Retina (tissue), 1 donor: ENCODE data around the gene C5orf15.
"Not testable (repeated sequence)": the region's sequence is repeated elsewhere in the genome, so short reads cannot be mapped to it uniquely, and the experiment has no call there.

Source experiments
- DNase-seq: peaks from one replicate; pipeline ENCODE4 v3.0.0-alpha.2; 2016

Gene C5orf15

DNA sequence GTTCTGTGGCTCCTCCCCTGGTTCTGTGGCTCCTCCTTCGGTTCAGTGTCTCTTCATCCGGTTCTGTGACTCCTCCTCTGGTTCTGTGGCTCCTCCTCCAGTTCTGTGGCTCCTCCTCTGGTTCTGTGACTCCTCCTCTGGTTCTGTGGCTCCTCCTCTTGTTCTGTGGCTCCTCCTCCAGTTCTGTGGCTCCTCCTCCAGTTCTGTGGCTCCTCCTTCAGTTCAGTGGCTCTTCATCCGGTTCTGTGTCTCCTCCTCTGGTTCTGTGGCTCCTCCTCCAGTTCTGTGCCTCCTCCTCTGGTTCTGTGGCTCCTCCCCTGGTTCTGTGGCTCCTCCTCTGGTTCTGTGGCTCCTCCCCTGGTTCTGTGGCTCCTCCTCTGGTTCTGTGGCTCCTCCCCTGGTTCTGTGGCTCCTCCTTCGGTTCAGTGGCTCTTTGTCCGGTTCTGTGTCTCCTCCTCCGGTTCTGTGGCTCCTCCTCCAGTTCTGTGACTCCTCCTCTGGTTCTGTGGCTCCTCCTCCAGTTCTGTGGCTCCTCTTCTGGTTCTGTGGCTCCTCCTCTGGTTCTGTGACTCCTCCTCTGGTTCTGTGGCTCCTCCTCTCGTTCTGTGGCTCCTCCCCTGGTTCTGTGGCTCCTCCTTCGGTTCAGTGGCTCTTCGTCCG is 32.3 kb downstream of the C5orf15 start:
- DNase-seq = not testable (repeated sequence)

GRCh38 chr5:133935667-133935940 is 32.8 kb downstream of the C5orf15 start:
- no peak for DNase-seq

GRCh38 chr5:133934822-133935666 is 33.4 kb downstream of the C5orf15 start:
- no peak for DNase-seq

DNA sequence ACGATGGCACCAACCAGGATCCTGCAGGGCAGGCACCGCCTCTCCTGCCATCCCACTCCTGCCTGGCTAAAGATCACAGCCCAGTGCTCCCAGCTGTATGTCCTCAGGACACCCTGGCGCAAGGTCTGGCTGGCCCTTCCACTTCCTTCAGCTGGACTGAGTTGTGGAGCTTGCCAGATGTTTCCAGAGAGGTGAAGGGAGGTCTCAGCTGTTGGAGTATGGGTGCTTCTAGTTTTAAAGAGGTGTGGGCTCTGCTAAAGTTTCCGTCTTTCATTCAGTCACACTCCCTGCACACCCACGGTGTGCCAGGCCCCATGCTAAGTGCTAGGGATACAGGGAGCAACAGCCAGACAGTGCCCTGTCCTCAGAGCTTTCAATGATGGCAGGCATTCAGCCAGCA is 34.1 kb downstream of the C5orf15 start:
- no peak for DNase-seq

DNA sequence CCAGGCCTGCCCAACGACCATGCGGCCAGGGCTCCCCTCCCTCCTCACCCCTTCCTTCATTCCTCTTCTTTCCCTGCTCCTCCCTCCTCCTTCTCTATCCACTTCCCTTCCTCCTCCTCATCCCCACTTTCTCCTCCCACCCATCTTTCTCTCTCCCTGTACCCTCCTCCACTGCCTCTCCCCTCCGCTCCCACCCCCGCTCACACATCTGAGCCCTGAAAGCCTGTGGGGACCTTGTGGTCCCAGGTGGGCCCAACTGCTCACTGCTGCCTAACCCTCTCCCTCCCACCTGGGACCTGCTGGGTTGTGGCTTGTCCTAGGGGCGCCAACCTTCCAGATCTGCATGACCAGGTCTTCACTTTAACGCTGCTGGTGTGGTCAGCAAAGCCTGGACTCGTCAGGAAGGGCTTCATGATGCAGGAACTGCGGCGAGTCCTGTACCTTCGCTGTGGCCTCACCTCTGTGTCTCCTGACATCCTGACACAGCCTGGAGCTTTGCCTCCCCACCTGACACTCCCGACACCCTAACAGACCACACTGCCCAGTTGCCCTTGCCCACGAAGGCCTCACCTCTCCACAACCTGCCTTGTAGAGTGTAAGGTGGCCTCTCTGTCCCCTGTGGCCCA is 34.6 kb downstream of the C5orf15 start:
- no peak for DNase-seq

GRCh38 chr5:133933169-133933509 is 35.3 kb downstream of the C5orf15 start:
- DNase-seq = no peak

DNA sequence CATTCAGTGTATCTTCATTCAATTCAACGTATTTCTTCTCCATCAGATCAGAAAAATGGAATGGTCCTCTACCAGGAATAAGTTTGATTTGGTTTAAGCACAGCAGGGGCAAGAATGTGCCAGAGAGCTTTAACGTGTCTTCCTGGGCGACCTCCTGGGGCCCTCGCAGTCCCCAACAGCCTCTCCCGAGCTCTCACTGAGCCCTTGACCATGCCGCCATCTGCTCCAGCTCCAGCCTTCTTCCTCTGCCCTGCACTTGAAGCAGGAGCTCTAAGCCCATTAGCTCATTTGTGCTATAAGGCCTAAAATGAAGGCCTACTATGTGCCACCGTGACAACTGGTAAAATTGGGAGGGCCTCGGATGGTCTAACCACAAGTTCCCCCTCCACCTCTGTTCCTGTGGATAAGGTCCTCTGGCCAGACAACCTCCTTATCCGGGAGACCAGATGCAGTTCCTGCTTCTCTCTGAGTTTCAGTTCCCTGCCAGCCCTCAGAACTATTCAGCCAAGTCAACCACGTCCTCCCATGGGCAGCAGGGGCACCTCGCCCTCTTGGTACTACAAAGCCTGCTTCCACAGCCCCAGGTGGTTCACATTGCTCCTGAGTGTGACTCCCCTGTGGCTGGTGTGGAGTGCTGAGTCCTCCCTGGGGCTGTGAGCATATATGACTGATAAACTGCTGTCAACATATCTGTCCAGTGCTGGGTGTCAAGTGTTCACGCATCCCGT is 35.8 kb downstream of the C5orf15 start:
- DNase-seq = no peak

DNA sequence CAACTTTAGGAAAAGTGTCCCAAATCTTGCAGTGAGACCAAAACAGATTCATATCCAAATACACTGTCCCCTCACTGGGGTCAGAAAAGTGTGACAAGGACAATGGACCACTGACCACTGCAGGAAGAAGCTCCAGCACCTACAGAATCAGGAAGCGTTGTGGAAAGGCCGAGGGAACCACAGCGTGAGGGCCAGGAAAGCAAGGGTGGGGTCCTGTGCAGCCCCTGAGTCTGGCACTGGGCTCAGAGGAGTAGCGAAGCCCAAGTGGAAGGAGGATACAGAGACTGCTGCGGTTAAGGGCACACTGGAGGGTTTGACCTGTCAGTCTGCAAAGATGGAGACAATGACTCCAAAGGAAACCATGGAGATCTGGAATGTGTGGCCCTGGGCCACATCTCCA is 36.9 kb downstream of the C5orf15 start:
- DNase-seq = no peak

GRCh38 chr5:133930813-133931090 is 37.7 kb downstream of the C5orf15 start:
- no peak for DNase-seq

DNA sequence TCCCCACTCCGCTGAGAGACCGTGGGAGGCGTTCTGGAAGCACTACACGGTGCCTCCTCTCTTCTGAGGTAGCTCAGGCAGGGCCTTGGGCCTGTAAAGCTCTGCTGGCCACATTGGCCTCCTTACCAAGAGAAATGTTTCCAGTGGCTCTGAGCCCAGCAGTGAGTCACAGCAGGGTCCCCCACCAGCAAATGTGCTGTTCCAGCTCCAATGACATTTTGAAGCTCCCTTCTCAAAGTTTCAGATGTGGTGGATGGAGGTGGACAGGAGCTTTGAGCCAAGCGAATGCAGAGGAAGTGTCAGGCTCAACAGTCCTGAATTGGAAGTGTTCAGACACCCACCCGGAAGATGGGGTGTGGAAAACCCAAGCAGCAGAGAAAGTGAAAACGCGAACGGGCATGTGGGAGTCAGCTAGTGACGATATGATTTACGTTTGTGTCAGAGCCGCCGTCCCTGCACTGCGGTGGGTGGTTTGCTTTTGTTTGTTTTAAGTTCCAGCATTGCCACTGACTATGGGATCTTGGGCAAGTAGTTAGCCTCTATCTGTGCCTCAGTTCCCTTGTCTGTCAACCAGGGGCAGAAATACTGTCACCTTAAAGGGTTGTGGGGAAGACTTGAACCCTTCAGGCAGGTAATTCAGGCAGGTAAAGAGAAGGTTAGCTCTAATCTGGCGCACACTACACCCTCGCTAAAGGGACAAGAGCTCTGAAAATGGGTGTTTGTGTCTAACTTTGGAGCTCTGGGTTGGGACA is 38.2 kb downstream of the C5orf15 start:
- no peak for DNase-seq

DNA sequence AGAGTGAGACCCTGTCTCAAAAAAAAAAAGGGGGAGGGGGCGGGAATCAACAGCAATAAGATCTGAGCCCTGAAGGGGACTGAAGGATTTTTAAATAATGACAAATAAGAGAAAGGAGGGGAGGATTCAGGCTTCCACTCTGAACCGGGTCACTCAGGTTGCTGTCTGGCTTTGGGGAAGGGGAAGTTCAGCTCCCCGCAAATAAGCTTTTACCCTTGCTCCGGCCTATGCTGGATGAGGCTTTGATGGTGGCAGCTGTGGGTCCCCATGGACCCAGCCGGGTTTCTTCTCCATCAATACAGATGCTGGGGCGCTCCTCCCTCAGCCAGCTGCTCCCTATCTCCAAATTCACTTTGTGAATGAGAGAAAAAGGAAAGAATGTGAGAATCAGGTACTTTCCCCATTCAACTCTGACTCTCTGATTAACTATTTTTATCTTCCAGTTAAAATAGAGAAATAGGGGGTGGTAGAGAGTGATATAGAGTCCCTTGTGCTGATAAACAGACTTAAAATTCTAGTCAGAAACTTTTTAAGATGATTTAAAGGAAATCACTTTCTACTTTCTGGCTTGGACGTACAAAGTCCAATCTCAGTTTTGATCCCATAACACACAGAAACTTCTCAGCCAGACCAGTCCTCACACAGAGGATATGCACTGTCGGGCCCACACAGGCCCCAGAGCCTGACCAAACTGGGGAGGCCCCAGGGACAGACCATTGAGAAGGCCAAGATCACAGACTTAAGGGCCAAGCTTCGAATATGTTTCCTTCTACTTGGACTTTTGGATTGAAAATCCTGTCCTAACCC is 39.6 kb downstream of the C5orf15 start:
- DNase-seq = no peak

GRCh38 chr5:133927300-133928180 is 40.9 kb downstream of the C5orf15 start:
- no peak for DNase-seq

DNA sequence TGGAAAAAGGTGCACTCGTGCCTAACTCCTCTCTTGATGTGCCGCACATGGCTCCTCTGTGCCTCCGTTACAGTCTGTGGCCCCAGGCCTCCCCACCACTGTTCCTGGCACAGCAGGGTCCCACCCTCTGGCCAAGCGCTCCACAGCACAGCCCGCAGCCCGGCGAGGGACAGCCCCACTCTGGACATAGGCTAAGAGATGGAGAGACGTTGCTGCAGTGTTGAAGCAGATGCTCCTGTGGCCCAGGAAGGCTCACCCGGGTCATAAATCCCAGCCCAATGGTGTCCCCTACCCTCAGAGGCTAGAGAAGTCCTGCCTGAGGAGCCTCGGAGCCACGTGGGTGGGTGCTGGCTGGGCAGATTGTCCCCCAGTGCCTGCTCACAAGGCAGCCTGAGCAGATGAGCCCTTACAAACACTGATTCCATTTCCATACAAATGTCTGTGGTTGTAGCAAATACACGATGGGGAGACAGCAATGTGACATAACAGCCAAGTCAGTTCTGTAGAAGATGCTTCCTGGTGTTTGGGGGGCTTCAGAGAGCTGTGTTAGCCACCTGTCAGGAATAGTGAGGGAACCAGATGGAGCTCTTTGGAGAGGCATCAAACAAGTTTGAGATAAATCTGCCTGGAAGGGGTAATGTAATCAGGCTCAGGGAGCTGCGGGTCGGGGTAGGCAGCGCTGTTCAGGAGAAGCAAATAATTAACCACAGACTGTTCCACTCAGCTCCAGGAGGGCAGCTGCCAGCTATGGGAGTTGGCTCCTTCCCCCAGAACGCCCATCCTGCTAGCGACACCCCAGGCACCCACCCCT is 41.7 kb downstream of the C5orf15 start:
- DNase-seq = no peak

DNA sequence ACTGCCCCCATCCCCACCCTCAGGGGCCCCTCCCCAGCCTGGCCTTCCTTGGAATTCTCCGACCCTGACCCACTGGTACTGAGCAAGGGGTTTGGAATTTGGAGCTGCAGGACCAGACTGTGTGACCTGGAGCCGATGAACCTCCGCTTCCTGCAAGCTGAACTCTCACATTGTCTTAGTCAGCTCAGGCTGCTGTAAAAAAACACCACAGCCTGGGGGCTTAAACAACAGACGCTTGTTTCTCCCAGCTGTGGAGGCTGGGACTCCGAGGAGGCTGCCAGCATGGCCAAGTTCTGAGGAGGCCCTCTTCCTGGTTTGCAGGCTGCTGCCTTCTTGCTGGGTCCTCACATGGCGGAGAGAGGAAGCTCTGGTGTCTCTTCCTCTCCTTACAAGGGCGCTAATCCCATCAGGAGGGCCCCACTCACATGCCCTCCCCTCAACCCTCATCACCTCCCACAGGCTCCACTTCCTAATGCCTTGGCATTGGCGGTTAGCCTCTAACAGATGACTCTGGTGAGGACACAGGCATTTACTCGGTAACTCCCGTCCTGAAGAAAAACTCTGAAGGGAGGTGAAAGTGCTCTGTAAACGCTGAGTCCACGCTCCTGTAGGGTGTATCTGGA is 42.4 kb downstream of the C5orf15 start:
- DNase-seq = no peak

DNA sequence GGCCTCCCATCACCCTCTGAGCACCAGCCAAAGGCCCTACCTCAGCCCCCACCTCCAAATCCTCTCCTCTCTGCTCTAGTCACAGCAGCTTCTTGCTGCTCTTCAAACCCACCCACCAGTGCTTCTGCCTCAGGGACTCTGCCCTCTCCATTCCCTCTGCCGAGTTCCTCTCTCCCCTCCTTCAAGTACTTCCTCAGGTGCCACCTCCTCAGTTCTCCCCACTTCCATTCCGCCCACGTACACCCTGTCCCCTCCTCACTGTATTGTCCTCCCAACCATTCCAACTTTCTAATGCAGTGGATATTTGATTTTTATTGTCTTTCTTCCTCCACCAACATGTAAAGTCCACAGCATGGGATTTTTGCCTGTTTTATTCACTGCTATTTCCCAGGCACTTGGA is 43.2 kb downstream of the C5orf15 start:
- no peak for DNase-seq

- DNase-seq = no peak
Observed at GRCh38 chr5:133924221-133924920, 44.1 kb downstream of the C5orf15 start.

DNA sequence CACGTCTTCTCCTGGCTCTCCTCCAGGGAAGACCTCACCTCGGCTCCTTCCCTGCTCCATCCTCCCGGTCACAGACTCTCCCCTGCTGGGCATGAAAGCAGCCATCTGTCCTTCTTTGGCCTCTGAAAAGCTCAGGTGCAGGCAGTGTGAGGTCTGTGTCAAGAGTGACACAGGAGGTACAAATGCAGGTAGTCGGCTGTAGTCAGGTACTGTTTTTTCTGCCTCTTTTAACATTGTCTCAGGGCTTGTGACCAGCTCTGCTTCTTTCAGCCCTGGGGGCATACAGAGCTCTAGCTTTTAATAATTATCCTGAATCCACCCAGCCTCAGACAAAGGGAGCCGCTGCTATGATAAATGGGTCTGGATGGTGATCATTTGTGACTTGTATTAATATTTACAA is 46.4 kb downstream of the C5orf15 start:
- peak; percentile 40 for DNase-seq

DNA sequence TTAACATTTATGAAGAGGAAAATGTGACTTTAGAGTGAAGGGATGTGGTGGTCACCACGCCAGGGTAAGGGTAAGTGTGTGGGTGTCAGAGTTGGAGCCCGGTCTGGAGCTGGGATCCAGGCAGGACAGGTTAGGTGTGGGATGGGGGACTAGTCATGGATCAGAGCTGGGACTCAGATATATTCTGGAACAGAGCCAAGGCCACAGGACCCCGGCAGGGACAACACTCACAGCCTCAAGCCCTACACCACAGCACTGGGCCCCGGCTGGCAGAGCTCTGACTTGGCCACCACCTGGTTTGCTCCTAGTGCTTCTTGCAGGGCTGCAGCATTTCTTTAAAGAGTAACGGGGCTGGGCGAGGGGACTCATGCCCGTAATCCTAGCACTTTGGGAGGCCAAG is 47.4 kb downstream of the C5orf15 start:
- DNase-seq = no peak
